A549 (cell line): ENCODE results near the gene FGF3. TPM values are rescaled to one million over a fixed set of nuclear protein-coding genes. Genes with fewer than 3 reads are reported as not detected.

Experiments
- ATAC-seq, 2 experiments: fragments of 200-7000 bp in 1 of 2; fragments of >200 bp in 1 of 2; cut with Nextera tagmentation in 1 of 2; cut with Tn5 transposase in 1 of 2; 3 replicates each; pipeline versions ENCODE4 v1.8.0 to v1.9.1; 2018 to 2020; ENCODE audit warnings: mild to moderate bottlenecking in 1 of 2, moderate library complexity in 1 of 2
- CTCF ChIA-PET: fragments of 300-600 bp; sonication (Branson Sonifier 250); formaldehyde crosslinking; extraction: SDS; loops from one replicate; lab custom pipeline; 2021; ENCODE audit warnings: antibody characterized with exemption, inconsistent platforms; lab: Yijun Ruan, JAX
- POLR2A ChIA-PET: fragments of 350-600 bp; formaldehyde crosslinking; extraction: SDS; loops from one replicate; lab custom pipeline; 2021; ENCODE audit warnings: antibody characterized with exemption, inconsistent platforms; lab: Yijun Ruan, JAX
- DNase-seq, 2 experiments: peaks; one replicate each; pipeline versions ENCODE4 v3.0.0 to v3.0.0-alpha.2; 2011 to 2016; ENCODE audit warnings: low read depth in 1 of 2, low spot score in 1 of 2
- FAIRE-seq: peaks from 2 replicates; lab custom pipeline; 2011; peaks lifted over from hg19 to GRCh38; lab: Jason Lieb, UNC
- H3K27ac ChIP-seq, 2 experiments: fragments of >200 bp; sonication (Bioruptor Twin); formaldehyde crosslinking; 3 replicates each; pipeline ENCODE4 v1.5.1; 2016 to 2017
- H3K4me1 ChIP-seq: fragments of >200 bp; sonication (Bioruptor Twin); formaldehyde crosslinking; 3 replicates; pipeline ENCODE4 v1.6.1; 2016
- H3K4me2 ChIP-seq: fragments of >200 bp; sonication (Bioruptor Twin); formaldehyde crosslinking; 3 replicates; pipeline ENCODE4 v1.6.1; 2016
- H3K4me3 ChIP-seq: fragments of >200 bp; sonication (Bioruptor Twin); formaldehyde crosslinking; 3 replicates; pipeline ENCODE4 v1.5.1; 2016
- H3K9me3 ChIP-seq: fragments of >200 bp; sonication (Bioruptor Twin); formaldehyde crosslinking; 3 replicates; pipeline ENCODE4 v1.6.1; 2016
- ATOH8 ChIP-seq: fragments of 250-450 bp; sonication (Bioruptor Pico); IDR thresholded peaks from 2 replicates; pipeline ENCODE4 v1.5.0; 2020; ENCODE audit warnings: low read depth, mild to moderate bottlenecking, moderate library complexity
- CBX2 ChIP-seq: fragments of 200-600 bp; sonication (generic); IDR thresholded peaks from 2 replicates; pipeline ENCODE4 v1.6.1; 2016; ENCODE audit warnings: low read depth, mild to moderate bottlenecking, borderline replicate concordance
- CTCF ChIP-seq: fragments of >200 bp; sonication (Bioruptor Twin); formaldehyde crosslinking; IDR thresholded peaks from 3 replicates; pipeline ENCODE4 v1.5.1; 2016
- E2F6 ChIP-seq: IDR thresholded peaks from 2 replicates; pipeline ENCODE4 v1.6.1; 2012; ENCODE audit warnings: low read depth, borderline replicate concordance
- EHF ChIP-seq: fragments of 250-450 bp; sonication (Bioruptor Pico); IDR thresholded peaks from 2 replicates; pipeline ENCODE4 v1.5.0; 2020; ENCODE audit warnings: mild to moderate bottlenecking
- EP300 ChIP-seq, 2 experiments: fragments of >200 bp; sonication (Bioruptor Twin); formaldehyde crosslinking; IDR thresholded peaks; 2 replicates in 1 of 2; 3 replicates in 1 of 2; pipeline ENCODE4 v1.6.1; 2016 to 2017
- HOXB5 ChIP-seq: fragments of 250-450 bp; sonication (Bioruptor Pico); IDR thresholded peaks from 2 replicates; pipeline ENCODE4 v1.5.0; 2020; ENCODE audit warnings: mild to moderate bottlenecking, moderate library complexity
- MYC ChIP-seq: IDR thresholded peaks from 2 replicates; pipeline ENCODE4 v1.6.1; 2012; ENCODE audit warnings: mild to moderate bottlenecking, inconsistent platforms, low read length, improper control_type of control experiment, borderline replicate concordance
- PHF8 ChIP-seq: fragments of 200-600 bp; sonication (generic); IDR thresholded peaks from 2 replicates; pipeline ENCODE4 v1.6.1; 2016; ENCODE audit warnings: low read depth, mild to moderate bottlenecking, antibody characterized with exemption, moderate library complexity, borderline replicate concordance
- POLR2AphosphoS2 ChIP-seq: conservative IDR thresholded peaks from 2 replicates; pipeline ENCODE4 v1.6.1; 2012; ENCODE audit warnings: low read length, improper control_type of control experiment, inconsistent platforms
- RCOR1 ChIP-seq: fragments of 150-350 bp; IDR thresholded peaks from 2 replicates; pipeline ENCODE4 v1.6.1; 2014; ENCODE audit warnings: antibody characterized with exemption, low read length, low read depth
- RNF2 ChIP-seq: fragments of 200-600 bp; sonication (generic); IDR thresholded peaks from 2 replicates; pipeline ENCODE4 v1.6.1; 2016; ENCODE audit warnings: low read depth, mild to moderate bottlenecking, antibody characterized with exemption, moderate library complexity, borderline replicate concordance
- TP53 ChIP-seq: fragments of 250-450 bp; sonication (Bioruptor Pico); IDR thresholded peaks from 2 replicates; pipeline ENCODE4 v1.5.0; 2021; ENCODE audit warnings: mild to moderate bottlenecking, moderate library complexity
- ZFP36 ChIP-seq: fragments of 450-650 bp; IDR thresholded peaks from 2 replicates; pipeline ENCODE4 v1.6.1; 2014; ENCODE audit warnings: borderline replicate concordance; ENCODE audit not compliant: partially characterized antibody
- WGBS: methylation state at CpG from one replicate; pipeline ENCODE4 v1.1.6; 2017; ENCODE audit errors: missing lambda C conversion rate; 5-methylcytosine and 5-hydroxymethylcytosine counted together
- polyA plus RNA-seq, 4 experiments: library from polyadenylated mRNA; depleted of rRNA in 3 of 4; stranded (reverse); fragments of >200 nt; fragmentation: RNase III in 1 of 4; extraction: RNeasy Plus Mini Kit Qiagen cat#74134 plus additional on column Dnase treatment in 1 of 4; gene quantifications; 2 replicates in 3 of 4; 3 replicates in 1 of 4; pipeline ENCODE4 v1.2.3, GENCODE V29; 2011 to 2017

The FGF3 gene
- polyA plus RNA-seq, 2 of the 4 experiments (the other 2 are of a cell fraction): not detected

- ChIA-PET POLR2A (no interaction called here), CTCF (interaction anchor here (1.4 to 1.5 kb wide), 3 partner anchors 10 to 66 kb away, joined by 4 read pairs; no protein-coding TSS in a partner anchor)
- FAIRE-seq: no peak
- no peak for ATAC-seq
- Histone ChIP-seq H3K4me1 (peaks cover 15% of the 10 kb centered on the region; the same call in 2 of the 3 replicates), H3K9me3 (no peaks in the 10 kb centered on the region), H3K4me2 (no peak overlapping the region), H3K4me3 (no peak overlapping the region), H3K27ac (no peak overlapping the region)
- TF ChIP-seq ZFP36 (peak; percentile 29), TP53 (CRISPR knock-in tag) (no peak)
- 54% methylated on average over 14 of the region's 15 CpGs for WGBS
- DNase-seq: no peak
Observed at GRCh38 chr11:69822676-69823494, 3.7 kb upstream of the FGF3 start.

GRCh38 chr11:69821511-69822040, 2.4 kb upstream of the FGF3 start:
- DNase-seq: no peak
- Histone ChIP-seq H3K27ac (no peak overlapping the region), H3K9me3 (no peaks in the 10 kb centered on the region), H3K4me2 (no peak overlapping the region), H3K4me1 (peaks cover 22% of the 10 kb centered on the region; the same call in 2 of the 3 replicates), H3K4me3 (no peak overlapping the region)
- no peak for FAIRE-seq
- WGBS: 50% methylated on average over 14 of the region's 17 CpGs
- POLR2A ChIA-PET: no interaction called here
- peak in 1 of 2 experiments; percentile 6; a peak in 2 of 6 replicates for ATAC-seq
- CTCF ChIA-PET: interaction anchor here (0.8 to 1.0 kb wide), 2 partner anchors 20 to 67 kb away, joined by 4 to 5 read pairs; no protein-coding TSS in a partner anchor
- TF ChIP-seq ZFP36 (no peak), RNF2 (no peak), CTCF (no peak), E2F6 (no peak), HOXB5 (no peak)

- DNase-seq (no peak), FAIRE-seq (no peak), ATAC-seq (no peak)
- TF ChIP-seq RCOR1: no peak
- TF ChIP-seq EHF (CRISPR knock-in tag): no peak
- no peak for TF ChIP-seq EP300 (IDR thresholded peaks at IDR 0.05)
- no peak for TF ChIP-seq CBX2
- TF ChIP-seq MYC: no peak
- TF ChIP-seq POLR2AphosphoS2: no peak
- TF ChIP-seq PHF8: no peak
- no peak for TF ChIP-seq ATOH8
- H3K9me3 ChIP-seq: no peaks in the 10 kb centered on the region
- ChIA-PET CTCF (interaction anchor here (0.8 to 1.3 kb wide), 5 partner anchors 19 to 68 kb away, joined by 3 to 5 read pairs (median 3); no protein-coding TSS in a partner anchor), POLR2A (no interaction called here)
- H3K4me1 ChIP-seq: peaks cover 20% of the 10 kb centered on the region; the same call in 2 of the 3 replicates
- no peak overlapping the region for H3K4me3 ChIP-seq
- no peak overlapping the region for H3K27ac ChIP-seq
- no peak overlapping the region for H3K4me2 ChIP-seq
- WGBS: no CpG with 5 or more reads among the region's 5 CpGs
Observed at GRCh38 chr11:69820441-69820840, 1.2 kb upstream of the FGF3 start.
